ENCODE measurements around the gene B4GALNT3.

B4GALNT3 gene

DNA sequence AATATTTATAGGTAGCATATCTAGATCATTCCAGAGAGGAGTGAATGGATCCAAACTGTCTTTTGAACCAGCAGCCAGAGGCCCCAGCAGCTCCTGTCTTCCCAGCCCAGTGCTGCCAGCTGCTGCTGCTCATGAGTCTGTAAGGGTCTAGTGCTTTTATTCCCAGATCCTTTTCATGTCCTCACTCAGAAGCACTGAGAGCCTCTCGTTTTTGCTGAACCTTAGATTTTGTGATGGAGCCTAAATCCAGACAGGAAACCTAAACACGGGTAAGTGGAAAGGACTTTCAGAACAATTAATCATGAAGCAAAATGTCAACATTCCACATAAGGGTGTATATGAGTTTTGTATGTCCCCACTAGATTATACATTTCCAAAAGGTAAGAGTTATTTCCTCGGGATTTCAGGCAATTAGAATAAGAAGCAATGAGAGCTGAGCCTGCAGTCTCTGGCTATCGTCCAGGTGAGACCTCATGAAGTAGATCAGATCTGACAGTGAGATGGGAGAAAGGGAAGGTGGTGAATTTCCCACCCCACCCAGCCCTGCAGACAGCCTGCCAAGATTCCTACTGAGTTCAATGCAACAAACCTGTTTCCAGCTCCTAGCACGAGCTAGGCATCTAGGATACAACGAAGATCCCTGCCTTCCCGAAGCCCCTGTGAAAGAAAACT is 119.1 kb downstream of the B4GALNT3 start:
- no peak for DNase-seq

DNA sequence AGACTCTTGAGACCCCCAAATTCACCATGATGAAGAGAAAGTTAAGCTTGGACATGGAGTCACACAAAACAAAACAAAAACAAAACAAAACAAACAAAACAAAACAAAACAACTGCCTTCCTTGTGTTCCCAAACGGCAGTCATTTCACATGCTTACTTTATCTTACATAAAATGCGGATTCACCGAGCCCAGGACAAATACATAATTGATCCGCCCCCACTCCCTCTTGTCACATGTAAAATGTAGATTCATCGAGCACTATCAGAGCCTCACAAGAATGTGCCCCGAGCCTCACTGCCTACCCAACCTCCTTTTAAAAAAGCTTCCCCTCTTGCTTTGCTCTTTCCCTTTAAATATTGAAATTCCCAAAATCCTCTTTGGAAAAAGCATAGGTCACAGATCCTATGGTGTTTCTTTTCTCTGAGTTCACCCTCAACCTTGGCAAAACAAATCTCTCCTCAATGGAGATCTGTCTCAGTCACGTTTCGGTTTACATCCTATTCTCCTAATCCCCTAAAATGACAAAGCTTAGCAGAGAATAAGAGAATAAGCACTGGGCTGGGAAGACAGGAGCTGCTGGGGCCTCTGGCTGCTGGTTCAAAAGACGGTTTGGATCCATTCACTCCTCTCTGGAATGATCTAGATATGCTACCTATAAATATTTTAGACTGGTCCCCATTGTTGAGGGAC is 119.8 kb downstream of the B4GALNT3 start:
- no peak for DNase-seq

DNA sequence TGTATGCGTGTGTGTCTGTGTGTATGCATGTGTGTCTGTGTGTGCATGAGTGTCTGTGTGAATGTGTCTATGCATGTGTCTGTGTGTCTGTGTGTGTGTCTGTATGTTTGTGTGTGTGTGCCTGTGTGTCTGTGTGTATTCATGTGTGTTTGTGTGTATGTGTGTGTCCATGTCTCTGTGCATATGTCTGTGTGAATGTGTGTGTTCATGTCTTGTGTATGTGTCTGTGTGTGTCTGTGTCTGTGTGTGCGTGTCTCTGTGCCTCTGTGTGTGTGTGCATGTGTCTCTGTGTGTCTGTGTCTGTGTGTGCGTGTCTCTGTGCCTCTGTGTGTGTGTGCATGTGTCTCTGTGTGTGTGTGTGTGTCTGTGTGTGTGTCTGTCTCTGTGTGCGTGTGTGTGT is 121.1 kb downstream of the B4GALNT3 start:
- DNase-seq: no peak

DNA sequence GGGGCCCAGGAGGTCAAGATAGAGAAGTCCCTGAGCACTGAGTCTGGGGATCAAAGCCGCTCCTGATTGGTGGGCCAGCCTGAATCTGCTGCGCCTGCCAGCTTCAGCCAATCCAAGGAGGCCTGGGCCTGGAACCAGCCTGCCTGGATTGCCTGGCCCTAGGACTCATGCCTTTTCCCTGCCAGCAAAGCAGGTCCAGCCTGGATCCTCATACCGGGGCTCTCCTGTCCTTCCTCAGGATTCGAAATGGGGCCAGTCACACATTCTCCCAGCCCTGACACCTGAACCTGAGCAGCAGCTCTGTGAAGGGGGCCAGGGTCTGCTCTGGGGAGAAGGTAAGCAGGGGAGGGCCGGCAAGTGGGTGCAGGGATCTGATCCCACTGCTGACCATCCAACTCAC is 121.6 kb downstream of the B4GALNT3 start:
- DNase-seq: no peak

DNA sequence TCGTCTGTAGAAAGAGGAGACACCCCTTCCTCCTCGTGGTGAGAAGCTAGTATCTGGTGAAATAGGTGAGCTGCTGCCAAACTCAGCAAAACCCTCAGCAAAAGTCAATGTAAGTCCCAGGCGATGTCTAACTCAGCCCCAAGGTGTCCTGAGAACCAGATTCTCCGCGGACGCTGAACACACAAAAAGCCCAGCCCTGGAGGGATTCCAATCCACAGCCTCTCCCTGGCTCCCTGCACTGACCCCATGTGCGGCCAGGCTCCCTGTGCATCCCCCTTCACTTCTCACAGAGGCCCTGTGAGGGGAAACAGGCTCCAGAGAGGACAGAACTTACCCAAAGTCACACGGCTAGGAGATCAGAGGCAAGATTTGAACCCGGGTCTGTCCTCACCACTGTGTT is 122.0 kb downstream of the B4GALNT3 start:
- no peak for DNase-seq

DNA sequence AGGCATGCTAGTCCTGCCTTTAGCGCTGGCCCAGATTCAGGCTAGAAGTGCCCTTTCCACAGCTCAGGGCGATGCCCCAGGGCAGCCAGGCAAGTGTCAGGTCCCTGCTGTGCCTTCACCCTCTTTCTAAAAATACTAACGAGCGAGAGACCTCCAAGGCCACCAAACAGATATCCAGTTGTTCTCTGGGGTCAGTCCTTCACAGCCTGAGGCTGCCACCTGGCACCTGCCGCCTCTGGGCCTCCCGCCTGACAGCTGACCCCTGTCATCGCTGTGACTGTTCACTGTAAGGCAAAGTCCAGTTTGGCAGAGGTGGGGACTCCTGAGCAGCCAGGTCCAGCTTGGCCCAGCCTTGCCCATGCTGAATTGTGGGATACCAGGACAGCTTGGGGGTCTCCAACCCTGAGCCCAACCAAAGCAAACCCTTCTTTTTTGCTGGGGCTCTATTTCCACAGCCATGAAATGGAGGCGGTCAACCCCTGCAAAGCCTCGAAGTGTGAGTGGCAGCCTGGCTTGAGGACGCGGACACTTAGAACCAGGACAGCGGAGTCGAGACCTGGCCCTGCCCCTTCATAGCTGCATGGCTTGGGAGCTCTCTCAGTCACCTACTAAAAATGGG is 123.6 kb downstream of the B4GALNT3 start:
- no peak for DNase-seq

DNA sequence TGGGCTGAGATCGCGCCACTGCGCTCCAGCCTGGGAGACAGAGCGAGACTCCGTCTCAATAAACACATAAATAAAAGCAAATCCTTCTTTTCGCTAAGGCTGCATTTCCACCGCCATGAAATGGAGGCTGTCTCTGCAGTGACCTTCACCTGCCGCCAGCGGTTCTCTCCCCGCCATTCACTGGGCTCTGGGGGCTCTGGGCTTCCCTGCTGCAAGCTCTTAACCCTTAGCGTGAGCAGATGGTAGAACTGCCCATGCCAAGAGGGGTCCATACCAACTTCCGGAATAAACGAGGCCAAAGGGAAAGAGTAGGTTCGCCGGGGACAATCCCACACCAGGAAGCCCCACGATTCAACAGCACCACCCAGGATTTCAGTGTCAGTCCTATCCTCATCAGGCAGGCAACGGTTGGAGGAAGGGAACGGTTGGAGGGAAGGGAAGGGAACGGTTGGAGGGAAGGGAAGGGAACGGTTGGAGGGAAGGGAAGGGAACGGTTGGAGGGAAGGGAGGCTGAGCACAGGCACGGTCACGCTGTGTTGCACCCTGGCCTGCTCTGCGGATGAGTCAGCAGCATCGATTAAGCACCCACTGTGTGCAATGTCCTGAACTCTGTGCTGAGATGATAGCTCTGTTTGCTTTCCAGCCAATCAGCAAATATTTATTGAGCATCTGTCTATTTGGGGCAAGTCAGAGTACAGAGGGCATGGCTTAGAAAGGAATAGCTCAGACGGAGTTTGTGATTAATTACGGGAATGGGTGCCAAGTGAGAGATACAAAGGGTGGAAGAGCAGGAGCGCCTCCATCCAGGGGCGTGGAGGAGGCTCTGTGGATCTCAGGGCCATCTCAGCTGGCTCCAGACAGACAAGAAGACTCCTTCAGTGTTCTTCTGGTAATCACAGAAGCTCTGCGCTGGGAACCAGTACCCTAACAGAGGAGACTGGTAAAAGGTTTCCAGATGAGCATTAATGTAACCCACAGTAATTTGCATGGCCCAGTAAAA is 125.6 kb downstream of the B4GALNT3 start:
- no peak for DNase-seq

DNA sequence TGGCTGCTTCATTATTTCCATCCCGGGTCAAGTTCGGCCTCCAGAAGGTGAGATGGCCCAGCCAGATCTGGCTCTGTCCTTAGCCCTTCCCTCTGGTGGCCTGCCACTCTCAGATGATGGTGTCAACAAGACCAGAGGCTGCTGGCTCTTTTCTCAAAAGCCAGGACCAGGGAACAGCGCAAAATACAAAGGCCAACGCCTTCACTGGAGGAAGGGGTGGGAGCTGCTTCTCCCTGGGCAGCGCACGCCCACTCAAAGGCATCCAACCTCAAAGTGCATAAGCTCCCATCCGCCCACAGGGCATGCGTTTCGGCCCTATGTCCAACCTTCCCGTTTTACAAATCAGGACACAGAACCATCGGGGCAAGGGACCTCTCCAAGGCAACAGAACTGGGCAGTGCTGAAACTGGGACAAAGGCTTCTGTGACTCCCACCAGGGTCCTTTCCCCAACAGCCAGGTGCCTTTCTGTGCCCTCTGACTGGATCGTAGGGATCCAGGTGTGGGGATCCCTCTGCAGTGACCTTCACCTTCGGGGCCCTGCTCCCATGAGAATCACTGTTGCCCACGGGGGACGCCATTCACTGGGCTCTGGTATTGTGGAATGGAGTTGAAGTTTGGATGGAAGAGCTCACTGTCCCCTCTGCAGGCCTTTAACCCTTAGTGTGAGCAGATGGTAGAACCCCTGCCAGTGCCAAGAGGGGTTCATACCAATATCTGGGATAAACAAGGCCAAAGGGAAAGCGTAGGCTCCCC is 126.8 kb downstream of the B4GALNT3 start:
- DNase-seq: no peak

DNA sequence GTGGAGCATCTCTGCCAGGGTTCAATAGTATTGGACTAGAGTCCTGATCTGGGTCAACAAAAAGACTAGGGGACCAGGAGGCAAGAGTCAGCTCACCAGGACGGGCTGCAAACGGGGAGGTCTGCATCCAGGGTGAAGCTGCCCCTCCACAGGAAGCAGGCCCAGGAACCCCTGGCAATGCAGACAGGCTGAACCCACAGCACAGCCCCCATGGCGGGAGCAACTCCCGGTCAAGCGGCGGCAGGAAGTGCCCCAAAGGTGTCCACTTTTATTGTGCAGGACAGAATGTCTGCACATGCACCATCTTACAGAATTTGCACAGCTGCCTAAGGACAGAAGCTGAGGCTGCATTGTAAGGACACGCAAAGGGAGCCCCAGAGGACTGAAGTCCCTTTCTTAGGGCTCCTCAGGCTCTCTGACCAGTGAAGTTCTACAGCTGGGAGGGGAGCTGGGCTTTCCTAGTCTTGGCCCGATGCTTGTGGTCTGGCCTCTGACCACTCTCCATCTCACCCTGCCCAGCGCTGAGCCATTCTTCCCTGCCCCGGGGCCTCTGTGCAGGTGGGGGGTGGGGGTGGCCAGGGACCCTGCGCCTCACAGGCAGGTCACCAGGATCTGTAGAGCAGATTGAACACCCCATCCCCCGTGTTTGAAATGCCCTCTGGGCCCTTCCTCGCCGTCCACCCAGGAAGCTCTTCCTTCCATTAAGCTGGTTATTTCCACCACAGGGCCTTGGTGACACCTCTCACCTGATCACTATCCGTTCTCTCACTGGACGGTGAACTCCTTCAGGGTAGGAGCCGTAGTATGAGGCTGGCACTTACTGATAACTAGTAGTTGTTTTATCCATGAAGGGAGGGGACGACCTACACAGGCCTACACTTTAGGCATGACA is 127.6 kb downstream of the B4GALNT3 start:
- DNase-seq: no peak

DNA sequence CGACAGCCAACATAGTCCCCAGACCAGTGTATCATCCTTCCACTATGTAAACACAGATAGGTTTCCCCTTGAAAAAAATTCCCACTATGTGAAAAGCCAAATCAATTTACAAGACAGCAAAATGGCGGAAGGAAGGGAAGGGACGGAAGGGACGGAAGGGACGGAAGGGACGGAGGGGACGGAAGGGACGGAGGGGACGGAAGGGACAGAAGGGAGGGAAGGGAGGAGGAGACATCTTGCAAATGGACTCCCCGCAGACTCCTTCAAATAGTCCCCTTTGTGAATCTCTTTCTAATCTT is 128.2 kb downstream of the B4GALNT3 start:
- no peak for DNase-seq

DNA sequence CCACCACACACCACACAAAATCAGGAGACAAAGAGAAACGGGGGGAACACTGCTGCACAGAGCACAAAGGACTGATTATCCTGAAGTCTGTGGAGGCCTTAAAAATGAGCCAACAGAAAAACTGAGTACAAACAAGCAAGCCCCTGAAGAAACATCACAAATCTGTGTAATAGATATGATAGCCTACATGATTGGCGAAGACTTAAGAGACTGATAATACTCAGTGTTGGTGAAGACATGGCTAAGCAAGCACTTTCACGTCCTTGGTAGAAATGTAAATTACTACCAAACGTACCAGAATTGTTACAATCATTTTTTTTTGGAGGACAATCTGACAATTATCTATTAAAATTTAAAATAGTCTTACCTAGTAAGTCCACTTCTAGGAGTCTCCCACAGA is 128.9 kb downstream of the B4GALNT3 start:
- no peak for DNase-seq

DNA sequence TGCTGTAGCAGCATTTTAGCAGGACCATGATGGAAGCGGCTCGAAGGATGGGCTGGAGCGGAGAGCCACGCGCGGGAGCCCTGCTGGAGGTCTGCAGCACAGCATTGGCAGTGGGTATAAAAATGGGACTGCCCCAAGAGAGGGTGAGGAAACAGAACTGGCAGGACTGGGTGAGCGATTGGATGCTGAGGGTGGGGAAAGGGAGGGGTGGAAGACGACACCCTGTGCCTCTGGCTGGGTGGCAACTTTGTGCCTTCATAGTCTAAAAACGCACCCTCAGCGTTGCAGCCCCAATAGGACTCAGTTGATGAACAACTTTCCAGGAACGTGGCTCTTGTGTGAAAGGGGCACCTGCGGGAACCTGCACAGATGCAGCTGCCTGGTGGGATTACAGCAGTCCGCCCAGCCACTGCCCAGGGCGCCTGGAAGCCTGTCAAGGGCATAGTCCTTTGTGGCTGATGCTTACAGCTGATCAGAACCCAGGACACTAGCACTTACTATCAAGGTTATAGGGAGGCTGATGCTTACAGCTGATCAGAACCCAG is 130.5 kb downstream of the B4GALNT3 start:
- no peak for DNase-seq

DNA sequence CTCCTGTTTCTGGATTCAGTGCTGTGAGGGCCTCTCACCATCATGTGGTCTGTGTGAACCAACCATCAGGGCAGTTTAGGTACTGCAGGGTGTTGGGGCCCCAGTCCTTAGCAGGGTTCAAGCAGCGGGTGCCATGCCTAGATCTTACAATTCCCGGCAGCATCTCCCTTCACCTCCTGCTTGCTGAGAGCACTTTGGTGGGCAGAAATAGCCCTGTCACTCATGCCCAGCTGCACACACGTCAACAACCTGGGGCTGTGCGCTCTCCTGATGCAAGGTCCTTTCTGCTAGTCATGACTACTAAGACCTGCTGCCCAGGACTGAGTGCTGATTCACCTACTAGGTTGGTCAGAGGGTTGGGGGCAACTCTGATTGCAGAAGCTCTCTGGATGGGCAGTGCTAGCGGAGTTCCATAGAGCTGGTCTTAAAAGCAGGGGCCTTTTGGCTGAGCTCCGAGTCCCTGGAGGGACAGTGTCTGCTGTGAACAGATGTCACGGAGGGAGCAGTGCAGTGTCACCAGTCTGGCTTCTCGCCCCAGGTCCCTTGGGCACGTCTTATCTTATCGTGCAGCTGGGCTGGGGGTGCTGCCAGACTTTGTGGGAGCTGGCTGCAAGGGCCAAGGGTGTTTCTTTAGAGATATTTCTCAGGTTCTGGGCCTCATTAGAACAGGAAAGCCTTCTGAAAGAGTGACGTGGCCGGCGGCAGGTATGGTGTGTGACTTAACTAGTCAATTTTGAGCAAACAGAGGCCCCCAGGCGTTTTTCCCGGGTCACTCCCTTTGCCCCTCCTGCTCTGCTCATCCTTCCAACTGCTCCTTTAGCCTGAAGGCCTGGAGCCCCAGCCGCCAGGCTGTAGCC is 131.7 kb downstream of the B4GALNT3 start:
- DNase-seq: no peak

DNA sequence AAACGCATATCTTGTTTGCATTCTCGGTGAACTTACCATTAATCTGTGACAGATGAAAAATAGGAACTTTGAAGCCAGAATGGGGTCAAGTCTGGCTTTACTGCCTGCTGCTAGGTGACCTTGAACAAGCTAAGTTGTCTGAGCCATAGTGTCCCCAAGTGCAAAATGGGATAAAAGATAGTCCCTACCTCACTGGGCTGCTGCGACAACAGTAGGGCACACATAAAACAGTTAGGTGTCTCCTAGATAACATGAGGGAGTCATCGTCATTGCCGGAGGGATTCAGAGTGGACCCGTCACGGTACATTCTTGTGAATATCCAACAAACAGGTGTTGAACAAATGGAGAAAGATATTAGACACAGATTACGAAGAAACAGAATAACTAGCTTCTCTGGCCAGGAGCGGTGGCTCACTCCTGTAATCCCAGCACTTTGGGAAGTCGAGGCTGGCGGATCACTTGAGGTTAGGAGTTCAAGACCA is 132.3 kb downstream of the B4GALNT3 start:
- no peak for DNase-seq

DNA sequence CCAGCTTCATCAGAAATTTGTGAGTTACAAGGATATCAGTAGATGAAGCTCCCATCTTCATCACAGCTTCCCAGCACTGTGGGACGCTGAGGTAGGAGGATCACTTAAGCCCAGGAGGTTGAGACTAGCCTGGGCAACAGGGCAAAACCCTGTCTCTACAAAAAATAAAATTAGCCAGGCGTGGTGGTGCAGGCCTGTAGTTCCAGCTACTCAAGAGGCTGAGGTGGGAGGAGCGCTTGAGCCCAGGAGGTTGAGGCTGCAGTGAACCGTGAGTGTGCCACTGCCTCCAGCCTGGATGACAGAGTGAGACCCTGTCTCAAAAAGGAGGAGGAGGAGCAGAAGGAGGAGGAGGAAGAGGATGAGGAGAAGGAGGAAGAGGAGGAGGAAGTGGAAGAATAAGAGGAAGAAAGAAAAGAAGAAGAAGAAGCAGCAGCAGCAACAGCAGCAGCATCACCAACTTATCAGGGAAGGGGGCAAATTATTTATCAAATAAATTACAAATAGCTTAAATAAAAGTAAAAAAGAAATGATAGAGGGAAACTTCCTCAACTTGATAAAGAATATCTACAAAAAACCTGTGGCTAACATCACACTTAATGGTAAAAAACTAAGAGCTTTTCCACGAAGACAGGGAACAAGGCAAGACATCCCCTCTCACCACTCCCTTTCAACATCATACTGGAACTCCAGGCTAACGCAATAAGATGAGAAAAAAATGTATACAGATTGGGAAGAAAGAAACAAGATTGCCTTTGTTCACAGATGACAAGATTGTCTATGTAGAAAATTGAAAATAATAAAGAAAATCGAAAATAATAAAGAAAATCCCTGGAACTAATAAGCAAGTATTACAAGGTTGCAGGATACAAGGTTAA is 133.9 kb downstream of the B4GALNT3 start:
- no peak for DNase-seq

DNA sequence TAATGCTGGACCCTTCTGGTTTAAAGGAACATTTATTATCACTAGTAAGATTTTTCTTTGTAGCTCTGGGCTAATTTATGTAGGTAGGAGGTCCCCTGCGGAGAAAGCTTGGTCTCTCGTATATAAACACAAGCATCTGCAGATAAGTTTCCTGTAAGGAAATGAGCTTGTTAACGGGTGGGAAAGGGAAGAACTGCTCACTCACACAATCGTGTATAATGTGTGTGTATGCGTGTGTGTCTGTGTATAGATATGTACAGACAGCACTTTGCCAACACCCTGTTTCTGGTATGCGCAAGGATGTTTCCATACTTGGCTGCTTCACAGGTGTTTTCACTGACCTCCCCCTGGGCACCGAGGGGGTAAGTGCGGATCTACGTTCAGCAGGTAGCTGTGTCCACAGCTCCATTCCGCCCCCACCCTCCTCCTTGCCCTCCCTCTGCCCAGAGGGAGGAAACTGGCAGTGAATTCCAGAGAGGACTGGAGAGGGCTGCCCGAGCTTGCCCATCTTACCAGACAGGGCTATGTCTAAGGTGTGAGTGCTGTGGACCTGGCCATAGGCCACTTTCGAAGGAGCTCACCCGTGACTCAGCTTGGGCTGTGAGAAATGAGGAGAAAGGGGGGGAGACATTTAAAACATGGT is 138.3 kb downstream of the B4GALNT3 start:
- DNase-seq: no peak

DNA sequence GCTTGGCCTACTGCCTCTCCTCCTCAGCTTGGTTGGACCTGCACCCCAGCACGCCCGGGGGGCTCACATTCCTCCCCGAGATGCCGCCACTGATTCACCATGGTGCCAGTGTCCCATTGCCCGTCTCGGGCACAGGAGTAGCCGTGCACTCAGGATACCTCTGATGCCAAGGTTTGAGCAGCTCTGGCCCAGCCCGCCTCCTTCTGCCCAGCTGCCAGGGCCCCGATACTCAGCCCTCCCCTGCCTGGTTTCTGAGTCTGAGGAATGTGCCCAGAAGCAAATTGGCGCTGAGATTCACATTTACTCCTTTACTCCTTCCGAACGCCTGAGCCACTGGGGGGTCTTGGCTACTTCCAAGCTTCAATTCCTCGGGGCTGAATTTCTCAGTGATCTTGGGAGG is 140.0 kb downstream of the B4GALNT3 start:
- DNase-seq: no peak

DNA sequence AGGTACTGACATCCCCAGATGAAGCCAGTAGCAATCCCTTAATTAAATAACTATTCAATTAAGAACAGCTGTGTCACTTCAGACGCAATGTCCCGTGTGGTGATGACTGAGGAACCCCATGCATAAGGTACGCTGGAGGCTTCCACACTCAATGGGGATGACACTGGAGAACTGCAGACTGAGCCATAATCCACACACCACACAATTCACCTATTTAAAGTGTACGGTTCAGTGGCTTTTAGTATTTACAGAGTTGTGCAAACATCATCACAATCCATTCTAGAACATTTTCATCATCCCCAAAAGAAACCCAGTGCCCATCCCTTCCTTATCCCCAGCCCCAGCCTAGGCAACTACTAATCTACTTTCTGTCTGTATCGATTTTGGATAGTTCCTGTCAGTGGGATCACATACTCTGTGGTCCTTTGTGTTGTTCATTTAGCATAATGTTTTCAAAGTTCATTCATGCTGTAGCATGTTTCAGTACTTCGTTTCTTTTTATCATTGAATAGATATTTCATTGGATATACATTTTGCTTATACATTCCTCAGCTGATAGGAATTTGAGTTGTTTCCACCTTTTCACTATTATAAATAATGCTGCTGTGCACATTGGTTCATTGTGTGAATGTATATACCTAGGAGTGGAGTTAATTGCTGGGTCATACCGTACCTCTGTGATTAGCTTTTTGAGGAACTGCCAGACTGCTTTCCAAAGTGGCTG is 142.4 kb downstream of the B4GALNT3 start:
- no peak for DNase-seq
